Measurements from ENCODE around the gene TEAD1. TPM values are rescaled to one million over a fixed set of nuclear protein-coding genes. Genes with fewer than 3 reads are reported as not detected.

TEAD1 gene
- total RNA-seq, 1 donor from 2014 or later = 51.9 TPM

- DNase-seq (no peak), ATAC-seq (no peak)
- TF ChIP-seq CTCF (IDR thresholded peaks at IDR 0.05) = no peak
- Histone ChIP-seq H3K9me3 (no peaks in the 10 kb centered on the region), H3K4me3 (no peak overlapping the region), H3K4me1 (no peaks in the 10 kb centered on the region), H3K27me3 (ENCODE audit: low read depth) (no peaks in the 10 kb centered on the region), H3K36me3 (no peaks in the 10 kb centered on the region), H3K27ac (no peak overlapping the region)
- intact Hi-C loops (cut with DNase I) = no loop called here
Measured at GRCh38 chr11:12734625-12735024, 60.4 kb downstream of the TEAD1 start.

GRCh38 chr11:12735262-12735661 is 61.0 kb downstream of the TEAD1 start:
- no peaks in the 10 kb centered on the region for H3K36me3 ChIP-seq
- H3K9me3 ChIP-seq = no peaks in the 10 kb centered on the region
- no peak overlapping the region for H3K27ac ChIP-seq
- TF ChIP-seq CTCF (IDR thresholded peaks at IDR 0.05) = no peak
- H3K4me1 ChIP-seq = no peaks in the 10 kb centered on the region
- H3K27me3 ChIP-seq (ENCODE audit: low read depth) = no peaks in the 10 kb centered on the region
- no peak overlapping the region for H3K4me3 ChIP-seq
- intact Hi-C loops (cut with DNase I) = no loop called here
- no peak for DNase-seq
- no peak for ATAC-seq

GRCh38 chr11:12737024-12737423 is 62.8 kb downstream of the TEAD1 start:
- H3K36me3 ChIP-seq = no peaks in the 10 kb centered on the region
- H3K9me3 ChIP-seq = no peaks in the 10 kb centered on the region
- intact Hi-C loops (cut with DNase I) = no loop called here
- no peak for TF ChIP-seq CTCF (IDR thresholded peaks at IDR 0.05)
- H3K4me3 ChIP-seq = no peak overlapping the region
- no peaks in the 10 kb centered on the region for H3K4me1 ChIP-seq
- DNase-seq (no peak), ATAC-seq (no peak)
- H3K27me3 ChIP-seq (ENCODE audit: low read depth) = no peaks in the 10 kb centered on the region
- no peak overlapping the region for H3K27ac ChIP-seq

- H3K27ac ChIP-seq = no peak overlapping the region
- H3K27me3 ChIP-seq (ENCODE audit: low read depth) = no peaks in the 10 kb centered on the region
- no peaks in the 10 kb centered on the region for H3K36me3 ChIP-seq
- TF ChIP-seq CTCF (IDR thresholded peaks at IDR 0.05) = no peak
- ATAC-seq = no peak
- H3K4me3 ChIP-seq = no peak overlapping the region
- DNase-seq = no peak
- intact Hi-C loops (cut with DNase I) = no loop called here
- H3K4me1 ChIP-seq = peaks cover 3% of the 10 kb centered on the region
- no peaks in the 10 kb centered on the region for H3K9me3 ChIP-seq
Measured at GRCh38 chr11:12741671-12742216, 67.5 kb downstream of the TEAD1 start.

GRCh38 chr11:12743834-12744449 is 69.7 kb downstream of the TEAD1 start:
- Histone ChIP-seq H3K4me1 (peaks cover 3% of the 10 kb centered on the region), H3K27me3 (ENCODE audit: low read depth) (no peaks in the 10 kb centered on the region), H3K36me3 (no peaks in the 10 kb centered on the region), H3K9me3 (no peaks in the 10 kb centered on the region), H3K4me3 (no peak overlapping the region), H3K27ac (no peak overlapping the region)
- no peak for DNase-seq
- intact Hi-C loops (cut with DNase I) = no loop called here
- TF ChIP-seq CTCF (IDR thresholded peaks at IDR 0.05) = no peak
- no peak for ATAC-seq
